ENCODE results near the gene SHB.

The SHB gene

GRCh38 chr9:37926737-37927118 lies 142.3 kb downstream of the SHB start:
- DNase-seq: no peak

- no peak for DNase-seq
These were observed 143.0 kb downstream of the SHB start for GRCh38 chr9:37925786-37926736.

GRCh38 chr9:37925006-37925405 lies 144.0 kb downstream of the SHB start:
- DNase-seq: no peak

- DNase-seq: no peak
These were observed 144.5 kb downstream of the SHB start for GRCh38 chr9:37924538-37924937.

- no peak for DNase-seq
These were observed 145.1 kb downstream of the SHB start for GRCh38 chr9:37923796-37924427.

GRCh38 chr9:37923118-37923795 lies 145.8 kb downstream of the SHB start:
- DNase-seq: no peak

GRCh38 chr9:37922363-37923117 lies 146.5 kb downstream of the SHB start:
- no peak for DNase-seq

- DNase-seq: no peak
These were observed 147.3 kb downstream of the SHB start for GRCh38 chr9:37921546-37922300.

- DNase-seq: no peak
These were observed 147.9 kb downstream of the SHB start for GRCh38 chr9:37921168-37921510.

GRCh38 chr9:37920471-37921167 lies 148.4 kb downstream of the SHB start:
- DNase-seq: no peak

- no peak for DNase-seq
These were observed 149.1 kb downstream of the SHB start for GRCh38 chr9:37919956-37920335.

GRCh38 chr9:37919246-37919955 lies 149.6 kb downstream of the SHB start:
- DNase-seq: no peak

GRCh38 chr9:37918665-37919170 lies 150.3 kb downstream of the SHB start:
- no peak for DNase-seq

- no peak for DNase-seq
These were observed 151.0 kb downstream of the SHB start for GRCh38 chr9:37917801-37918664.

GRCh38 chr9:37917313-37917731 lies 151.7 kb downstream of the SHB start:
- no peak for DNase-seq

GRCh38 chr9:37916471-37917312 lies 152.3 kb downstream of the SHB start:
- no peak for DNase-seq

- no peak for DNase-seq
These were observed 153.0 kb downstream of the SHB start for GRCh38 chr9:37915911-37916470.

- no peak for DNase-seq
These were observed 154.2 kb downstream of the SHB start for GRCh38 chr9:37914701-37915358.
